ENCODE data around the gene RAI2. TPM values are rescaled to one million over a fixed set of nuclear protein-coding genes. Genes with fewer than 3 reads are reported as not detected.

The RAI2 gene
- 2.0 and 2.8 TPM in 2 replicates for total RNA-seq (2012; rRNA removed)

GRCh38 chrX:17860811-17861488, at the start of gene RAI2:
TSS of gene RAI2 (minus strand) at chrX:17861298. CDS start at chrX:17802010, 59,288 bp downstream.
- Histone ChIP-seq H3K4me2 (ENCODE audit: low read length) (peak within 1 kb of the TSS; percentile 75), H3K36me3 (ENCODE audit: insufficient read depth, low read length) (no peaks in the 10 kb centered on the region), H3K27me3 (ENCODE audit: control insufficient read depth, insufficient read depth, low read length) (peaks cover 48% of the 10 kb centered on the region), H3K4me1 (ENCODE audit: control insufficient read depth, insufficient read depth, low read length) (peaks cover 5% of the 10 kb centered on the region), H3K9ac (ENCODE audit: low read depth, low read length) (no peak within 1 kb of the TSS), H3K4me3 (ENCODE audit: low read length) (peak within 1 kb of the TSS; percentile 59), H3K9me3 (replicated peaks; ENCODE audit: low read length) (no peaks in the 10 kb centered on the region)

GRCh38 chrX:17888421-17888820, 27.3 kb upstream of the RAI2 start:
- no peaks in the 10 kb centered on the region for H3K9me3 ChIP-seq (replicated peaks; ENCODE audit: low read length)
- H3K4me1 ChIP-seq (ENCODE audit: control insufficient read depth, insufficient read depth, low read length): no peaks in the 10 kb centered on the region
- no peak overlapping the region for H3K9ac ChIP-seq (ENCODE audit: low read depth, low read length)
- no peaks in the 10 kb centered on the region for H3K36me3 ChIP-seq (ENCODE audit: insufficient read depth, low read length)
- H3K4me2 ChIP-seq (ENCODE audit: low read length): no peak overlapping the region
- H3K27me3 ChIP-seq (ENCODE audit: control insufficient read depth, insufficient read depth, low read length): no peaks in the 10 kb centered on the region
- H3K4me3 ChIP-seq (ENCODE audit: low read length): no peak overlapping the region

- Histone ChIP-seq H3K4me3 (ENCODE audit: low read length) (no peak overlapping the region), H3K9me3 (replicated peaks; ENCODE audit: low read length) (no peaks in the 10 kb centered on the region), H3K4me2 (ENCODE audit: low read length) (no peak overlapping the region), H3K36me3 (ENCODE audit: insufficient read depth, low read length) (no peaks in the 10 kb centered on the region), H3K4me1 (ENCODE audit: control insufficient read depth, insufficient read depth, low read length) (no peaks in the 10 kb centered on the region), H3K9ac (ENCODE audit: low read depth, low read length) (no peak overlapping the region), H3K27me3 (ENCODE audit: control insufficient read depth, insufficient read depth, low read length) (no peaks in the 10 kb centered on the region)
Observed at GRCh38 chrX:17882680-17883079, 21.6 kb upstream of the RAI2 start.

- no peaks in the 10 kb centered on the region for H3K4me1 ChIP-seq (ENCODE audit: control insufficient read depth, insufficient read depth, low read length)
- no peaks in the 10 kb centered on the region for H3K9me3 ChIP-seq (replicated peaks; ENCODE audit: low read length)
- H3K36me3 ChIP-seq (ENCODE audit: insufficient read depth, low read length): no peaks in the 10 kb centered on the region
- no peaks in the 10 kb centered on the region for H3K27me3 ChIP-seq (ENCODE audit: control insufficient read depth, insufficient read depth, low read length)
- no peak overlapping the region for H3K4me2 ChIP-seq (ENCODE audit: low read length)
- H3K9ac ChIP-seq (ENCODE audit: low read depth, low read length): no peak overlapping the region
- no peak overlapping the region for H3K4me3 ChIP-seq (ENCODE audit: low read length)
Observed at GRCh38 chrX:17878028-17878670, 17.1 kb upstream of the RAI2 start.

DNA sequence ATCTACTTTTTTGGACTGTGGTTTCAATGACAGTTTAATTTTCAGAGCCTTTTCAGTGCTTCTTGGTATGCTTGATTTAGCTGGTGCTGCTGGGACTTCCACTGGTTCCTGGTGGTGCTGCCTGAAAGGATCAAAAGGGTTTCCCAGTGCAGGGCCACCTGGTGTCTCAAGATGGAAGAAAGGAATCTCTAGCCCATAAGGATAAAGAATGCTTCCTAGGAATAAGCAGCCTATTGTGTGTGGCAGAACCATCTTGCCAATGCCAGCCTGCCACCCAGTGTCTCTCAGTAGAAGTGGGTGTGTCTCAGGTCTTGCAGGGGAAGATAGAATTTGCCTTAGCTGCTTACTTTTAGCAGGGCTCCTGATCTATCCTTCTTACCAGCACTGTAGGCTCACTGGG, 15.0 kb upstream of the RAI2 start:
- H3K9ac ChIP-seq (ENCODE audit: low read depth, low read length): no peak overlapping the region

DNA sequence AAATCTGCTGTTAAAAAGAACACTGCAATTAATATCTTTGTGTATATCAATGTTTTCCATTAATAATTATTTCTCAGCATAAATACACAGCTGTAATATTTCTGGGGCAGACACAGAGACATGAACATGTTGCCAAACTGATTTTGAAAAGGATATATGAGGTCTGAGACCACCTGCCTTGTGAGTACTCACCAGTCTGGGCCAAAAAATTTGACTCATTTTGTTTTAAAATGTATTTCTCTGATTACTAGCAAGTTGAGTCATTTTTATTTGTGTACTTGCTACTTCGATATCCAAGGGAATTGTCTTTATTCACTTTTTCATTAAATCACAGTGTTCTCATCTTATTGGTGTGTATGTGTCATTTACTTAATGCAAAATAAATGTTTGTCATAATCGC, 8.5 kb upstream of the RAI2 start:
- Histone ChIP-seq H3K9me3 (replicated peaks; ENCODE audit: low read length) (no peaks in the 10 kb centered on the region), H3K27me3 (ENCODE audit: control insufficient read depth, insufficient read depth, low read length) (no peaks in the 10 kb centered on the region), H3K4me3 (ENCODE audit: low read length) (no peak overlapping the region), H3K36me3 (ENCODE audit: insufficient read depth, low read length) (no peaks in the 10 kb centered on the region), H3K4me2 (ENCODE audit: low read length) (no peak overlapping the region), H3K9ac (ENCODE audit: low read depth, low read length) (no peak overlapping the region), H3K4me1 (ENCODE audit: control insufficient read depth, insufficient read depth, low read length) (no peaks in the 10 kb centered on the region)

More for the DNA sequence above, 15.0 kb upstream of the RAI2 start:
- no peaks in the 10 kb centered on the region for H3K9me3 ChIP-seq (replicated peaks; ENCODE audit: low read length)
- no peak overlapping the region for H3K4me2 ChIP-seq (ENCODE audit: low read length)
- no peaks in the 10 kb centered on the region for H3K36me3 ChIP-seq (ENCODE audit: insufficient read depth, low read length)
- H3K27me3 ChIP-seq (ENCODE audit: control insufficient read depth, insufficient read depth, low read length): no peaks in the 10 kb centered on the region
- no peaks in the 10 kb centered on the region for H3K4me1 ChIP-seq (ENCODE audit: control insufficient read depth, insufficient read depth, low read length)
- H3K4me3 ChIP-seq (ENCODE audit: low read length): no peak overlapping the region

DNA sequence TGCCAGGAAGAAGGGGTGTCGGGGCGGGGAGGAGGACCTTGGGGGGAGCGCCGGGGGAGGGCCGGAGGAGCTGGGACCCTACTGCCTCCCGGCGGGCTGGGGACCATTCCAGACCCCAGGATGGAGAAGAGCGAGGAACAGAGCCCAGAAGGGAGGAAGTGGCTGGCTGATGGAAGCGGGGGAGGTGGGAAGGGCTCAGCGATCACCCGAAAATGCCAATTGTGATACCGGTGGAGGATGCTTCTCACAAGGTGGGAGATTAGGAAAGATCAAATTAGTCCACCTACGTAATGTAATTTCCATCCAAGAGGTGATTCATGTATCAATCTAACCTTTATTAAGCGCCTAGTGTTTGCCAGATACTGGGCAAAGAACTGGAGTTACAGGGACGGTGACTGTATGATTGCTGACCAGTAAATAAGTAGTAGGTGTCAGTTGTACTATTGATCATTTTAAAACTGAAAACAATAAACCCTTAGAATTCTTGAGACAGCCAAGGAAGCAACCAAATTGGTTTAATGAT, 452 bp upstream of the RAI2 start:
- Histone ChIP-seq H3K27me3 (ENCODE audit: control insufficient read depth, insufficient read depth, low read length) (peaks cover 48% of the 10 kb centered on the region), H3K9ac (ENCODE audit: low read depth, low read length) (no peak overlapping the region), H3K4me2 (ENCODE audit: low read length) (no peak overlapping the region), H3K4me1 (ENCODE audit: control insufficient read depth, insufficient read depth, low read length) (peaks cover 5% of the 10 kb centered on the region), H3K9me3 (replicated peaks; ENCODE audit: low read length) (no peaks in the 10 kb centered on the region), H3K36me3 (ENCODE audit: insufficient read depth, low read length) (no peaks in the 10 kb centered on the region), H3K4me3 (ENCODE audit: low read length) (no peak overlapping the region)

DNA sequence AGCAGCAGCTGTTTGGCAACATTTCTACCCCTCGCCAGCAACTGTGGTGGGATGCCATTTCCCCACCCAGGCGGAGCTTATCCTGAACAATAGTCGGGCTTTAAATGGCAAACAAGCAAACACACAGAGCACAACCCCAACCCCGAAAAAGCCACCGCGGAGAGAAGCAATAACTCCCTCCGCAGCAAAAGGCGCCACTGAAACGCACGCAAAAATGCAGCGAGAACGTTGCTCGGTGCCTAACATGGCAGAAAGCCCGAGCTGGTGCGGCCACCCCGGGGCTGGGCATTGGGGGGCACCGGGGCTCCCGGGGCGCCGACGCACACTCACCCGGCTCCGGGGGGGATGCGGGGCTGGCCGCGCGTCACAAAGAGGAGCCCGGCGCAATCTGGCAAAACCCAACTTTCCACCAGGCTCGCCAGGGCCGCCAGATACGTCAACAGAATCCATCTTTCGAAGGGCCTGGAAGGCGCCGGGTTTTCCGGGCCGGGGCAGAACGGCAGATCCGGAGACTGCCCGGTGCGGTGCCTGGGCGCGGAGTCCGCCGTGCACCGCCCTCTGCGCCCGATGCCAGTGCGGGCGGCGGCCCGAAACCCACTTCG, 818 bp downstream of the RAI2 start:
- Histone ChIP-seq H3K4me1 (ENCODE audit: control insufficient read depth, insufficient read depth, low read length) (peaks cover 5% of the 10 kb centered on the region), H3K4me2 (ENCODE audit: low read length) (peak overlapping the region; percentile 75), H3K36me3 (ENCODE audit: insufficient read depth, low read length) (no peaks in the 10 kb centered on the region), H3K9me3 (replicated peaks; ENCODE audit: low read length) (no peaks in the 10 kb centered on the region), H3K9ac (ENCODE audit: low read depth, low read length) (no peak overlapping the region), H3K27me3 (ENCODE audit: control insufficient read depth, insufficient read depth, low read length) (peaks cover 54% of the 10 kb centered on the region), H3K4me3 (ENCODE audit: low read length) (peak overlapping the region; percentile 46)

DNA sequence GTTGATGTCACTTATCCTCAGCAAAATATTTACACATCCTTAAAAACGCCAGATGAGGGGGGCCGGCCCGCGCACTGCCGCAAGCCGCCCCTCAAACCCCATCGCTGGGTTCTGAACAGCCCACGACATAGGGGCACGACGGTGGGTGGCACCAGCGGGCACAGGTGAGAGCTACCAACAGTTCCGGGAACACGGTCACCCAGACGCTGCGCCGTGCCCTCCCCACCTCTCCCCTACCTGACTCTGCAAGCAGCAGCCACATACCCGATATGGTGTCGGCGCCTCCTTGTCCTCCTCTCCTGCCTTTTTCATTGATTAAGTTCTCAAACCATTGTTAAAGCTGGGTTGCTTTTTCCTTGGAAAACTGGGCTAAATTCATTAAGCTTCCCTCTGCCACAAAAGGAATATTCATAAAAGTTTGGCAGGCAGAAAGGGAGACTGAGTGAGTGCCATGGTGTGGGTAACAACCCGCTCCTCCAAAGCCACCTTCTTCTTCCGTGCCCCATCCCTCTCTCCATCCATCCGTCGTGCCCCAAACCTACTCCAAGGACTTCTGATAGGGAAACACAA, 1.4 kb downstream of the RAI2 start:
- H3K4me2 ChIP-seq (ENCODE audit: low read length): peak overlapping the region; percentile 75
- H3K27me3 ChIP-seq (ENCODE audit: control insufficient read depth, insufficient read depth, low read length): peaks cover 60% of the 10 kb centered on the region
- no peaks in the 10 kb centered on the region for H3K9me3 ChIP-seq (replicated peaks; ENCODE audit: low read length)
- peak overlapping the region; percentile 46 for H3K4me3 ChIP-seq (ENCODE audit: low read length)
- H3K36me3 ChIP-seq (ENCODE audit: insufficient read depth, low read length): no peaks in the 10 kb centered on the region
- H3K4me1 ChIP-seq (ENCODE audit: control insufficient read depth, insufficient read depth, low read length): peaks cover 5% of the 10 kb centered on the region
- H3K9ac ChIP-seq (ENCODE audit: low read depth, low read length): no peak overlapping the region

GRCh38 chrX:17854531-17854930, 6.6 kb downstream of the RAI2 start:
- Histone ChIP-seq H3K9me3 (replicated peaks; ENCODE audit: low read length) (no peaks in the 10 kb centered on the region), H3K4me3 (ENCODE audit: low read length) (no peak overlapping the region), H3K36me3 (ENCODE audit: insufficient read depth, low read length) (no peaks in the 10 kb centered on the region), H3K9ac (ENCODE audit: low read depth, low read length) (no peak overlapping the region), H3K4me1 (ENCODE audit: control insufficient read depth, insufficient read depth, low read length) (peaks cover under 1% of the 10 kb centered on the region), H3K4me2 (ENCODE audit: low read length) (no peak overlapping the region), H3K27me3 (ENCODE audit: control insufficient read depth, insufficient read depth, low read length) (peaks cover 49% of the 10 kb centered on the region)

DNA sequence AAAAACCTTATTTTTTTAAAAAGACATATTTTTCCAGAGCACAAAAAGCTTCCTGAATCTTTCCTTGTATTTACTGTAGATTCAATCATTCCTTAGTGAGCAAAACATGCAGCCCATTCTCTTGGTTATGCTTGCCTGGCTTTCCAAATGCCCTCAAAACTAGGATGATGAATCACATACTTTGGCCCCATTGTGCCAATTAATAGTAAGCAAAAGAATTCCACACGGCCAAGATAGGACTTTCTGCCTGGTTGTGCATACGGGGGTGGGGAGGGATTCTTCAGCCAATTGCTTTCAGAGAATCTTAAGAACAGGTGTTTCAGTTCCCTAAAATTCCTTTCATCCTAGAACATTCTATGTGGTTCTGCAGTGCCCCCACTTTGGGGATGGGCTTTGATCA, 7.0 kb downstream of the RAI2 start:
- Histone ChIP-seq H3K27me3 (ENCODE audit: control insufficient read depth, insufficient read depth, low read length) (peaks cover 47% of the 10 kb centered on the region), H3K9me3 (replicated peaks; ENCODE audit: low read length) (no peaks in the 10 kb centered on the region), H3K4me1 (ENCODE audit: control insufficient read depth, insufficient read depth, low read length) (no peaks in the 10 kb centered on the region), H3K9ac (ENCODE audit: low read depth, low read length) (no peak overlapping the region), H3K36me3 (ENCODE audit: insufficient read depth, low read length) (no peaks in the 10 kb centered on the region), H3K4me2 (ENCODE audit: low read length) (no peak overlapping the region), H3K4me3 (ENCODE audit: low read length) (no peak overlapping the region)

Data from skeletal muscle satellite cell (primary cell).